Left renal pelvis (tissue), 4 donors: Measurements from ENCODE around the gene SLC30A2. TPM values are rescaled to one million over a fixed set of nuclear protein-coding genes. Genes with fewer than 3 reads are reported as not detected.
A peak's percentile ranks its signal among the peaks of the same experiment; 100 is the strongest.
"Not testable (repeated sequence)": the region's sequence is repeated elsewhere in the genome, so short reads cannot be mapped to it uniquely, and the experiment has no call there.

Experiments used
- DNase-seq, 4 donors: peaks; one replicate each; pipeline ENCODE4 v3.0.0-alpha.2; 2013; ENCODE audit warnings: low read depth in 4 of 4, low spot score in 3 of 4
- polyA plus RNA-seq, 4 donors: library from polyadenylated mRNA; unstranded; fragments of 120-200 nt; gene quantifications; one replicate each; pipeline ENCODE4 v1.2.1, GENCODE V29; 2013; ENCODE audit not compliant: insufficient read length in 4 of 4

SLC30A2 gene, protein sequence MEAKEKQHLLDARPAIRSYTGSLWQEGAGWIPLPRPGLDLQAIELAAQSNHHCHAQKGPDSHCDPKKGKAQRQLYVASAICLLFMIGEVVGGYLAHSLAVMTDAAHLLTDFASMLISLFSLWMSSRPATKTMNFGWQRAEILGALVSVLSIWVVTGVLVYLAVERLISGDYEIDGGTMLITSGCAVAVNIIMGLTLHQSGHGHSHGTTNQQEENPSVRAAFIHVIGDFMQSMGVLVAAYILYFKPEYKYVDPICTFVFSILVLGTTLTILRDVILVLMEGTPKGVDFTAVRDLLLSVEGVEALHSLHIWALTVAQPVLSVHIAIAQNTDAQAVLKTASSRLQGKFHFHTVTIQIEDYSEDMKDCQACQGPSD
- 1 to 10 TPM in 3 of 4 donors, under 1 TPM in 1; 0.37 to 5.3 (median 3.6) TPM for polyA plus RNA-seq

DNA sequence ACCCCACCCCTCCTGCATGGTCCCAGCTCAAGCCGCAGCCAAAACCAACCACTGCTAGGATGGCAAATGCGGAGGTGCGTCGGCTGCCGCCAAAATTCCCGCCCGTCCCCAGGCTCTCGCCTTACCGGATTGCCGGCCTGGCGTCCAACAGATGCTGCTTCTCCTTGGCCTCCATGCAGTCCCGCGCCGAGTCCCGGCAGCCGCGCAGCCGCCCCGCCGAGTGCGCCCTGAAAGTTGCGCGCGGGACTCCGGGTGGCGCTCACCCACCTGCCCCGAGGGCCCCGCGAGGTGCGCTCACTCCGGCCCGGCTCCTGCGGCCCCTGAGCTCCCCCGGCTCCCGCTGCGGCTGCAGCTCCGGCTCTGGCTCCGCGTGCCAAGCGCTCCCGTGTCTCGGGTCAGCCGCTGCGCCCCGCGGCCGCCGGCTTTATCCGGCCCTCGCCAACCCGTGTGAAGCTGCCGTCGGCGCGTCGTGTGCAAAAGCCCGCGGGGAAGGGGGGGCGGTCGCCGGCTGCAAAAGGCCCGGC, at the start of gene SLC30A2:
Gene SLC30A2, minus strand, starts transcription at position 397 of the 524 bp plus-strand sequence. Its CDS starts 222 bp downstream, at position 175.
- no peak for DNase-seq

DNA sequence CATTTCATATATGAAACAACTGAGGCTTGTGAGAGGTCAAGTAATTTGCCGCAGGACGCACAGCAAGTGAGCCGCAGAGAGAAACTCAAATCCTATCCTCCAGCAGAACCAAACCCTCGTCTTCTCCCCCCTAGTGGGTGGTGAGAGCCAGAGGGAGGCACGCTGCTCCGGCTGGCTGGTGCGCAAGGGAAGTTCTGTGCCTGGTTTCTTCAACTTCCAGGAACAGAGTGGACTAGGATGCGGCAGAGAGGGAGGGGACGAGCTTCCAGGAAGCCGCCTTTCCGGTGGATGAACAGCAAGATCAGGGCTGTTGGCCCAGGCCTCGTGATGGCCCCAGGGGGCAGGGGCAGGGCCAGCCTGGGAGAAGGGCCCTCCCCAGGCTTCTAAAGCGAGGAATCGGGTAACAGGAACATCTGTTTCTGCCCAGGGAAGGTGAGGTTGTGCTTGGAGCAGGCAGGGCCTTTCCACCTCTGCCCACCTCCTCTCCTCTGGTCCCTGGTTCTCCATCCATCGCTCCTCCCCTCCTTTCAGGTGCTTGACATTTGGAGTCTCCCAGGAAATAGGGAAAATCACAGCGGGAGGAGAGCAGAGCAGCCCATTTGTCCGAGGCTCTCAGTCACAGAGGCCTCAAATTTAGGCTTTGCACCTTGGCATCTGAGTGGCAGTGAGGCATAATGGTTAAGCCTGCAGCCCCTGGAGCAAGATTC, 48.9 kb upstream of the SLC30A2 start:
- DNase-seq = peak in 2 of 4 donors; percentile 5 to 14

DNA sequence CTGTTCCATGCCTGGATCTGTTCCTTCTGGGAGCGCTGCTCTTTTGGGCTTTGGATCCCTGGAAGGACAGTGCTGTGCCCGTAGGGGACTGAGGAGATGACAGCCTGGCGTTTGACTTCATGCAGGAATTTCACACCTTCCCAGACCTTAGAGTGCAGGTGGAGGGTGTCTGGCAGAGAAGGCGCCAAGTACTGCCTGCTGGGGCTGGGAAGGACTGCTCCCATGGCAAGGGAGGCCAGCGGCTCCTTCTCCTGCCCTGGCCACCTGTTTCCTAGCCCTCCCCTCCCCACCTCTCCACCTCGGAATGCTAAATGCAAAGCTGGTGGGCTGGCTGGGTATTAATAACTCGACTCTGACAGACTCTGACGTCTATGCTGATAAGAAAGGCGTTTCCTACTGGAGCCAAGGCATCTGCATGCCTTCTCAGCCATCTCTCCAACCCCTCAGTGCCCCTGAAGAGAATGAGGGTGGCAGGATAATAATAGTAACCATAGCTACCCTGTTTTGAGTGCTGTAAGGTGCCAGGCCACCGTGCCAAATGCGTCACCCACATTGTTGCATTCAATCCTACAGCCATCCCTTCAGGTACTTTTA, 48.3 kb upstream of the SLC30A2 start:
- no peak for DNase-seq

DNA sequence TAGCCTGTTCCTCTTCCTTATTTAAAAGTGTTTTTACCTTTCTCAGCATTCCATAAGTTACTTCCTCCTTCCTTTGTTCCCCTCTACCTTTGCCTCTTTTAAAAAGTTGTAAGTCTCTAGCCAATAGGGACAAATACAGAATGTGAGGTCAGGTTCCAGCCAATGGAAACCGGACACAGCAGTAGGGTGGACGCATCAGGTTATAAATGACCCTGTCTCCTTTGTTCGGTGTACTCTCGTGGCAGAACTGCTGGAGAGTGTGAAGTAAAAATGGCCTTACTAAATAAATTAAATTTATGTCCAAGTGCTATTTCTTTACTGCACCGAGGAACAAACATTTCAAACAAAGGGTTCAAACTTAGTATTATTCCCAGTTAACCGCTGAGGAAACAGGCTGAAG, 47.7 kb upstream of the SLC30A2 start:
- not testable (repeated sequence) for DNase-seq

DNA sequence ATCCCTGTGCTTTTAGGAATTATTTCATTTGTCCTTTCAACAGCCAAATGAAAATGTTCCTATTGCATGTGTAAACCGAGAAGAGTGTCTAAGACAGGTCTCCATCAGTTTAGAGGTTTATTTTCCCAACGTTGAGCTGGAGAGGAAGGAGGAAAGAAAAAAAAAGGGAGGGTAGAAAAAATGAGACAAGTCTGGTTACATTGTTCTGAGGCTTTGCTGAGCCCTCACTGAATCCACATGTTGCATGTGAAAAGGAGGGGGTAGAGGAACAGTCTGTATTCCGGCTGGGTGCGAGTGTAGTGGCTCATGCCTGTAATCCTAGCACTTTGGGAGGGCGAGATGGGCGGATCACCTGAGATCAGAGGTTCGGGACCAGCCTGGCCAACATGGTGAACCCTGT, 46.5 kb upstream of the SLC30A2 start:
- no peak for DNase-seq

DNA sequence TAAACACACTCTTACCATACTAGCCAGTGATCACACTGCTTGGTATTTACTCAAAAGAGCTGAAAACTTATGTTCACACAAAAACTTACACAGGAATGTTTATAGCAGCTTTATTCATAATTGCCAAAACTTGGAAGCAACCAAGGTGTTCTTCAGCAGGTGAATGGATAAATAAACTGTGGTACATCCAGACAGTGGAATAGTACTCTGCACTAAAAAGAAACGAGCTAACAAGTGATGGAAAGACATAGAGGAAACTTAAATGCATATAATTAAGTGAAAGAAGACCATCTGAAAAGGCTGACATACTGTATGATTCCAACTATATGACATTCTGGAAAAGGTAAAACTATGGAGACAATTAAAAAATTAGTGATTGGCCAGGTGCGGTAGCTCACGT, 45.0 kb upstream of the SLC30A2 start:
- no peak for DNase-seq

DNA sequence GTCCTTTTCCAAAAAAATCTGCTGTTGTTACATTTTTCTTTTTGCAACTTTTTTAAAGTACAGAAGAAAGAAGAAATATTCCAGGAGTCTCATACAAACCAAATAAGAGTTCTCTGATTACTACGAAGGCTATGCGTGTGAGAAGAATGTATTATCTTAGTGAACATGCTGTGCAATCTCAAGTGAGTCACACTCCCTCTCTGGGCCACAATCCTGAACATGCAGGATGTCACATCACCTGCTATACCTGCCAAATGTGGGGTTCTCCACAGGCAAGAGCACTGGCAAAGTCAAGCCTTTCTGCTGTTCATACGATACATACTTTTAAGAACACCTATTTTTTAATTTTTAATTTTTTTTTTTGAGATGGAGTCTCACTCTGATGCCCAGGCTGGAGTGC, 43.2 kb upstream of the SLC30A2 start:
- DNase-seq = no peak

DNA sequence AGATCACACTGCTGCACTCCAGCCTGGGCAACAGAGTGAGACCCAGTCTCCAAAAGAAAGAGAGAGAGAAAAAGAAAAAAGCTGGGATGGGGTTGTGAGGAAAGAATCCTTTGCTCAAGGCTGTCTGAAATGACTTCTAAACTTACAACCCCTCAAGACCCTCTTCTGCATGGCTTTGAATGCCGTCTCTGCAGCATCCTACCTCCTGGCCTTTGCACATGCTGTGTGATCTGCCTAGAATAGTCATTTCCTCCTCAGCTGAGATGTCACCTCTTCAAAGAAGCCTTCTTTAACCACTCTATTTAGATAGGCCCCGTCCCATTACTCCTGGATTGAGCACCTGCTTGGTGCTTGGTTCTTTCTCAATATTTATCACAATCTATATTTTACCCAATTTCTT, 38.9 kb upstream of the SLC30A2 start:
- DNase-seq = no peak

DNA sequence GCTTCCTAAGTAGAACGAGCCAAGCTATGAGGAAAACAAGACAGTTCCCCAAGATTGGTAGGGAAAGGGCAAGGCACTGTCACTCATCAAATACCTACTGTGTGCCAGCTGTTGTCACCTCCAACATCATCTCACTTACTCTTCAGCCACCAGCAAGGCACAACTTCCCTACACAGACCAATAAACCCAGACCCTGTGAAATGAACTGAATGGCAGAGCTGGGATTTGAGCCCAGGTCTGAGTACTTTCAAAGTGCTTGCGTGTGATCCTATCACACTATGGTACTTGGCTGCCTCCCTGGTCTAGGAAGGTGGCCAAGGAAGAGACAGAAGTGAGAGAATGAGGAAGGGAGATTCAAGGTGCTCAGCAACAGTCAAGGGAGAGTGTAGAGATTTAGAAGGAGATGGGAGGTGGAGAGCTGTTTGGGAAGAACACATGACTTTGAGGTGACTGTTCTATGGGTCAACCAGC, 38.2 kb upstream of the SLC30A2 start:
- no peak for DNase-seq

DNA sequence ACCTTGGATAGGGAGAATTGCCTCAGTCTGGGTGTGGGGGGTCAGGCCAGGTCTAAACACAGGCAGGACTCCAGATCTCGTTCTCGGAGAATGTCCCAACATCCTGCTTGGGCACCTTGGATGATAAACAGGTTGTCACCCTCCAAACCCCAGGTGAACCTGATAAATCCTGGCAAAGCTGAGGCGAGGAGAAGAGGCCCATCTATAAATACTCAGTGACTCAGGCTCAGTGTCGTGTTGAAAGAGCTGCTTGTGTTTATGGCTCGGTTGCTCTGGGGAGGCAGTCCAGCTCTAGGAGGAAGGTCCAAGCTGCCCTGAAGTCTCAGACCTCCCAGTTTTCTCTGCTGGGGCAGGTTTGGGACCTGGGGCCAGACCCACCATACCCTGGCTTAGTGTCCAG, 37.3 kb upstream of the SLC30A2 start:
- no peak for DNase-seq

DNA sequence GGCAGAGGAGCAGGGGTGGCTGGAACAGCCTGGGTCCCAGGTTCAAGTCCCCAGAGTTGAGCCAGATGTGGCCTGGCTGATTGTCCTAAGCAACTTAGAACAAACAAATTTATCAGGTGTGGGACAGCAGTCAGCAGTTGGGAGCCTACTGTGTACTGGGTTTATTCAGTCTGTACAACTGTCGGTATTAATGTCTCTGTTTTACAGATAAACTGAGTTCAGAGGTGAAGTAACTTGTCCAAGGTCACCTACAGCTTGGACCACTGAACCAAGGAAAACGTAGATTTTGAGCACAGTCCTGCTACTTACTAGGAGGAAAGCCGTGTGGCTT, 36.1 kb upstream of the SLC30A2 start:
- no peak for DNase-seq

DNA sequence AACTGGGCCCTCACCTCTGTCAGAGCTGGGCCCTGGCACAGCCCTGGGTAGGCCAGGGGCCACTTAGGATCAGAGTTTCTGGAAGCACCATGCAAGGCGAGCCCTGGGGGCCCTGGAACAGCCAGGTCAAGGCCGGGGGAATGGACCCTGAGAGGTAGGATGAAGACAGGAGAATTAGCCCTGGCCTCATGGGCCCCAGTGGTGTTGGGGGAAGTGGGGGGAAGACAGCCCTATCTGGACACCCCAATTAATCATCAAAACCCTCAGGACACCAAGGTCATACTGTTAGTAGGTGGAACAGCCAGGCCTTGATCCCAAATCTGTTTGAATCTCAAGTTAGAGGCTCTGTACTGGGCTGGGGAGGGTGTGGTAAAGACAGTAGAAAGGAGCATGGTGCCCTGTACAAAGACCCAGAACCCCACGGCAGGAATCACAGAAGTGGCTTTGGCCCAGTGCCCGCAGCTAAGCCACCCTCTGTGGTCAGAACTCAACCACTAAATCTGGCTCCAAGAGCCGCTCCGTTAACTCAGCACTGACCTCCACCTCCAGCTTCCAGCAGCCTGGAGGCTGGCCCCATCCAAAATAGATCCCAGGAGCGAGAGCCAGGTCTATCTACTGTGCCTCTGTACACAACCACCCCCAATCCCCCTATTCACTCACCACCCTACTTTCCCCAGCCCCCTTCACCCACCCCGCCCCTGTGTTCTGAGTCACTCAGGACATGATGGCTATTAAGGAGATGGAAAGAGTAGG, 35.5 kb upstream of the SLC30A2 start:
- DNase-seq = no peak

DNA sequence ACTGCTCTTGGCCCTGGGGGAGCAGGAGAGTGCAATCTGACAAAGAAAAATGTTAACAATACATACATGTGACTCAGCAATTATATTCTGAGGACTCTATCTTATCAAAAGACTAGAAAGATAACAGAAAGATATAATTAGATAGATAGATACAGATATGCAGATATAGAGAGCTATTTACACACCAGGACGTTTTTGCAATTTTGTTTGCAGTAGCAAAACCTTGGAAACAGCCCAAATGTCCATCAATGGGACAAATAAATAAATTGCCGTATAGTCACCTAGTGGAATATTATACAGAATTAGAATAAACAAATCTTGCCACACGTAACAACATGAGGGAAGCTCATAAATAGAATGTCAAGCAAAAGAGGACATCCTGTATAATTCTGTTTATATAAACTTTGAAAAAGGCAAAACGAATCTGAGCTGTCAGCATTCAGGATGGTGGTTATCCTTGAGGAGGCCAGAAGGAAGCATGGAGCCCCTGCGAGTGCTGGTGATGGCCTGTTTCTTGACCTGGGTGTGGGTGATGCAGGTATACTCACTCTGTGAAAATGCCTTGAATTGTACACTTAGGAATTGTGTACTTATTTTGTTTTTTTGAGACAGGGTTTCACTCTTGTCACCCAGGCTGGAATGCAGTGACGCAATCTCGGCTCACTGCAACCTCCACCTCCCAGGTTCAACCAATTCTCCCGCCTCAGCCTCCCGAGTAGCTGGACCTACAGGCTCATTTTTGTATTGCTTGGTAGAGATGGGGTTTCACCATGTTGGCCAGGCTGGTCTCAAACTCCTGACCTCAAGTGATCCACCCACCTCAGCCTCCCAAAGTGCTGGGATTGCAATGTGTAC, 34.3 kb upstream of the SLC30A2 start:
- no peak for DNase-seq

DNA sequence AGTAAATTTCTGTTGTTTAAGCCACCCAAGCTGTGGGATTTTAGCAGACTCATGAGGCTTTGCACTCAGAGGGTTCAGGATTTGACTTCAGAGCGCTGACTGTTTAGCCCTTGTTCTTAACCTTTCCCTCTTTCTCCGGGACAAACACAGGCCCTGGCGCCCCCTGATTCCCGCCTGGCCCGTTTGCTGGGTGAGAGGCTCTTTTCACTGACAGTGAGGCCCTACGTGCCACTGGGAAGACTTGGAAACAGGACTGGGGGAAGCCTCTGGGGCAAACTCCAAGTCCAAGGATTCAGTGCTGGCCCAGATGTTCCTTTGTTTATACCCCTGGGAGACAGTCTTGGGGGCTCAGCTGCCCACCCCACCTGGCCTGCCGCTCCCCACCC, 33.3 kb upstream of the SLC30A2 start:
- no peak for DNase-seq

DNA sequence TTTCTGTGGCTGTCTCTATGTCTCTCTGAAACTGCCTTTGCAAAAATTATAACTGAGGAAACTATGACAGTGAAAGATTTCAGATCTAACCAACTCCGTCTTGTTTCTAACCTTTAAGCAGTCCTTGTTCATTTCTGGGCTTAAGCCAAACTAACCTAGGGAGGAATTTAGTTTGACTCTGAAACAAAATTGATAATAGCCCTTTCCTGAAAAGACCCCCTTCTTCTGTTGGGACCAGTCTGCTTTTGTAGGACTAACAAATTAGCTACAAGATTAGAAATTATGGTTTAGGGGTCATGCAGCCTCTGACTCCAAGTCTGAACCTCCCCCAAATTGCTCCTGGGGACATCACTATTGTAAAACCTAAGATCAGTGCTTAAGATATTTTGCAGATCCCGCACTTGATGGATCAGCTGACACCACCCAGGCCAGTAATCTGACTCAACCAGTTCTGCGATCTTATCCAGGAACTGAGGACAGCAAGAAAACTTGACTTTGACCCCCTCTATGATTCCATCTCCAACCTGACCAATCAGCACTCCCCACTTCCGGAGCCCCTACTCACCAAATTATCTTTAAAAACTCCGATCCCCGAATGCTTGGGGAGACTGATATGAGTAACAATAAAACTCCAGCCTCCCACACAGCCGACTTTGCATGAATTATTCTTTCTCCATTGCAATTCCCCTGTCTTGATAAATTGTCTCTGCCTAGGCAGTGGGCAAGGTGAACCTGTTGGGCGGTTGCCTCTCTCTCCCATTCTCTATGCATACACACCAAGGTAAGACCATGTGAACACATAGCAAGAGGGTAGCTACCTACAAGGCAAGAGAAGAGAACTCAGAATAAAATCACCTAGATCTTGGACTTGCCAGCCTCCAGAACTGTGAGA, 32.6 kb upstream of the SLC30A2 start:
- DNase-seq = no peak

DNA sequence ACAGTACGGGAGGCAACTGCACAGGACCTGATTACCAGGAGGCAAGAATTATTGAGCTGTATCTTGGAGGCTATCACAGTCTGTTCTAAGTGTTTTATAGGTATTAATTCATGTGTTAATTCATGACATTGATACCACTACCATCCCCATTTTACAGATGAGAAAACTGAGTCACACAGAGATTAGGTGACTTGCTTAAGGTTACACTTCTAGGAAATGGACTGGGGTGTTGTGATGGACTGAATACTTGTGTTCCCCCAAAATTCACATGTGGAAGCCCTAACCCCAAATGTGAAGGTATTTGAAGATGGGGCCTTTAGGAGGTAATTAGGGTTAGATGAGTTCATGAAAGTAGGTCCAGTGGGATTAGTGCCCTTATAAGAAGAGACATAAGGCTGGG, 31.6 kb upstream of the SLC30A2 start:
- no peak for DNase-seq

DNA sequence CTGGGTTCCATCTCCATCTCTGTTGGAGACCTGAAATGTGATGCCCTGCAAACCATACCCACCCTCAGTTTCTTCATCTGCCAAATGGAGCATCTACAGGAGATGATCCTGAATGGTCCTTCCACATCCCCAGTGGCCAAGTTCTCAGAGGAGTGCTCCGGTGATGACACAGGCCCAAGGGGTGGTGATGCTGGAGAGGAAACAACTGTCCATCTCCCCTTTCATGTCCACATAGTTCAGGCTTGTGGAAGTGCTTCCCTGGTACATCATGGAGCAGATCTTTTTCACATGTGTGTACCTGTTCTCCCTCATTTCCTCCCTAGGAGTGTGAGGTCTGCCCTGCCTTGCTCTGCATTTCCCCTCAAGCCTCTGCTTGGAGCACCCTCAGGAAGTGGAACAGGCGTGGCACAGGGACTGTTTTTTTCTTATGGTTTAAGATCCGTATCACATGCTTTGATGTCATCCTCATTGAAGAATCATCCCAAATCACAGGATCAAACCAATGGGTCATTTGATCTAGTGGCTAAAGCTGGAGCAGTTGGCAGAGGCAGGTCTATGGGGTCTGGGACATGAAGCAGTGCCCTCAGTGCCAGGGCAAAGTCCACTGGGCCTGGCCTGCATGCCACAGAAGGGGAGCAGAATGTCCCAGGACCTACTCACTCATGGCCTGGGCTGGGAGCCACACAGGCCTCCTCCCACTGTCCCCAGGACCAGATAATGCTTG, 29.7 kb upstream of the SLC30A2 start:
- DNase-seq = no peak

DNA sequence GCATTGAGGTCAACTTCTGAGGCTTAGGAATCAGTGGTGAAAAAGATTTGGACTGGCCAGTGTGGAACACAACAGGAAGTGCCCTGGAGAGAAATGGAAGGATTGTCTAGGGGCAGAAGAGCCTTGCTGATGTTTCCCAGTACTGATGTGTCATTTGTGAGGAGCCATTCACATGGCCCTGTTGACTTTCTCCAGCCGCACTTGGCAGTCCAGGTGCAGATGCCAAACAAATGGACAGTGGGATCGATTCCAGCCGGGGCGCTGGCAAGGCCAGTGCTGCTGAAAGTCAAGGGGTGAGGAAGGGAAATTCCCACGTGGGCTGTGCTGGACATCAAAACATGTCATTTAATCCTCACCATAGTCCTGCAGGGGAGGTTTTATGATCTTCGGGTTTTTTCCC, 26.4 kb upstream of the SLC30A2 start:
- DNase-seq = no peak
